Measurements from ENCODE around the gene CCSAP. TPM values are rescaled to one million over a fixed set of nuclear protein-coding genes. Genes with fewer than 3 reads are reported as not detected.

Gene CCSAP
- total and polyA plus RNA-seq, 2 of the 4 experiments (the other 2 are of a cell fraction): 2.3 to 3.8 TPM

DNA sequence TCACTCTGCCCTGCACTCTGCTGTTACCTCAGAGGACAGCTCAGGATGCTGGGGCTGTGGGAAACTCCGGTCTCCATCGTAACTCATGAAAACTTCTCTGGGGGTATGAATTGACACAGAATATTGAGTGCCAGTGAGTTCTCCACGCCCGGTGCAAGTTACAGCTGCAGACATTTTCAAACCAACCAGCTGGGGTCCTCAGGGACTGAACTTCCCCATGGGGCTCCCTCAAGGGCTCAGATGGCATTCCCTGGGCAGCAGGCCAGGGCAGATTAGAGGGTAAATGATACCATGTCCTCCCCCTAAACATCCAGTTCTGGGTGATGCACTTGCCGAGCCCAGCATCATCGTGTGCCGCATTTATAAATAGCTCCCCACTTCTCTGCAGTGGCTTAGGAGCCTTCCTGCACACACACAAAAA, 27.8 kb upstream of the CCSAP start:
- Histone ChIP-seq H3K4me1 (ENCODE audit: control insufficient read depth, insufficient read depth, low read length) (no peaks in the 10 kb centered on the region), H3K56ac (ENCODE audit: extremely low read depth, insufficient read depth, low read length) (no peak overlapping the region), H4K5ac (ENCODE audit: low read depth, low read length) (no peak overlapping the region), H3K27ac (ENCODE audit: insufficient read depth, low read length) (no peak overlapping the region), H3K4ac (ENCODE audit: low read depth, low read length) (no peak overlapping the region), H2AK5ac (ENCODE audit: low read depth, low read length) (no peak overlapping the region), H2BK20ac (ENCODE audit: low read depth, low read length) (no peak overlapping the region), H3K36me3 (ENCODE audit: control insufficient read depth, insufficient read depth, low read length) (no peaks in the 10 kb centered on the region), H2AK9ac (replicated peaks; ENCODE audit: low read depth, low read length, poor library complexity) (no peak overlapping the region), H3K14ac (replicated peaks; ENCODE audit: low read depth, low read length) (no peak overlapping the region), H4K20me1 (ENCODE audit: insufficient read depth, low read length) (no peaks in the 10 kb centered on the region), H3K79me1 (ENCODE audit: low read depth in 1 of 2, low read length in 2 of 2) (no peaks in the 10 kb centered on the region), H3K4me2 (ENCODE audit: low read depth, low read length) (no peak overlapping the region), H3K9ac (ENCODE audit: low read depth, low read length) (no peak overlapping the region), H3K23ac (ENCODE audit: low read depth, low read length) (no peak overlapping the region), H4K91ac (ENCODE audit: insufficient read depth, low read depth, low read length) (no peak overlapping the region), H3K18ac (ENCODE audit: low read depth, low read length) (no peak overlapping the region), H3K9me3 (ENCODE audit: control insufficient read depth, insufficient read depth, low read length) (no peaks in the 10 kb centered on the region), H3K27me3 (ENCODE audit: control insufficient read depth, insufficient read depth, low read length) (peaks cover 13% of the 10 kb centered on the region), H3K9me1 (ENCODE audit: insufficient read depth, low read length) (no peaks in the 10 kb centered on the region), H4K8ac (ENCODE audit: low read depth in 2 of 2, low read length in 2 of 2) (no peak overlapping the region), H2AFZ (replicated peaks; ENCODE audit: low read length, poor library complexity) (no peak overlapping the region), H2BK5ac (ENCODE audit: low read depth, low read length, poor library complexity, severe bottlenecking) (no peak overlapping the region), H2BK120ac (ENCODE audit: low read depth, low read length) (no peak overlapping the region), H3K4me3 (ENCODE audit: insufficient read depth, low read depth, low read length) (no peak overlapping the region), H2BK15ac (ENCODE audit: low read depth, low read length) (no peak overlapping the region)
- dilution Hi-C loops (cut with HindIII; ENCODE audit: low sequenced_read_pairs, unreplicated experiment) (no loop called here), intact Hi-C loops (cut with micrococcal nuclease) (no loop called here), in situ Hi-C loops (cut with MboI; ENCODE audit: low sequenced_read_pairs) (no loop called here)
- WGBS, 2 experiments (ENCODE audit: extremely low coverage in 2 of 2, insufficient read length in 1 of 2): 33% methylated on average over 3 of the region's 7 CpGs; no CpG with 5 or more reads in 1 of the 2 experiments
- POLR2A ChIA-PET (ENCODE audit: unreplicated experiment): no interaction called here
- no peak for DNase-seq
- no peak for ATAC-seq (ENCODE audit: low read depth)
- no TSS peak for BruUV-seq (replicated peaks)
- TF ChIP-seq RCOR1 (IDR thresholded peaks at IDR 0.05; ENCODE audit: insufficient replicate concordance, low read length) (no peak), POLR2A (IDR thresholded peaks at IDR 0.05; ENCODE audit: low read depth, low read length) (no peak), RFX5 (IDR thresholded peaks at IDR 0.05; ENCODE audit: low read depth, low read length) (no peak), ELK1 (IDR thresholded peaks at IDR 0.05; ENCODE audit: borderline replicate concordance, low read depth, low read length) (no peak), CTCF (conservative IDR thresholded peaks at IDR 0.05; ENCODE audit: low read depth, low read length) (no peak), BHLHE40 (IDR thresholded peaks at IDR 0.05; ENCODE audit: low read depth, low read length) (no peak)
- CTCF ChIA-PET: no interaction called here

All from IMR-90 (cell line).